HepG2 (cell line): ENCODE data around the gene S100A8. TPM values are rescaled to one million over a fixed set of nuclear protein-coding genes. Genes with fewer than 3 reads are reported as not detected.

Experiments
- ATAC-seq: fragments of 200-7000 bp; cut with Tn5 transposase; 3 replicates; pipeline ENCODE4 v1.9.1; 2020; ENCODE audit warnings: mild to moderate bottlenecking, moderate library complexity
- BruUV-seq: library from RNA; stranded (reverse); fragments of 400-500 nt; replicated peaks from 2 replicates; lab custom pipeline; 2021; lab: Mats Ljungman, UMichigan
- CTCF ChIA-PET: fragments of 300-600 bp; formaldehyde crosslinking; extraction: SDS; loops from one replicate; lab custom pipeline; 2021; ENCODE audit warnings: low total read pairs, inconsistent platforms, low intra/inter-chr PET ratio; lab: Yijun Ruan, JAX
- POLR2A ChIA-PET: fragments of 350-600 bp; sonication (Branson Sonifier 250); formaldehyde crosslinking; loops from one replicate; lab custom pipeline; 2020; ENCODE audit warnings: antibody characterized with exemption, inconsistent platforms; lab: Yijun Ruan, JAX
- DNase-seq: peaks from one replicate; pipeline ENCODE4 v3.0.0-alpha.2; 2015; ENCODE audit warnings: low spot score
- FAIRE-seq: peaks from 3 replicates; lab custom pipeline; 2011; peaks lifted over from hg19 to GRCh38; lab: Jason Lieb, UNC
- H2AFZ ChIP-seq: one replicate; pipeline ENCODE4 v1.6.1; 2011; ENCODE audit warnings: low read length, inconsistent platforms
- H3K27ac ChIP-seq: fragments of 300-600 bp; 3 replicates; pipeline ENCODE4 v1.8.0; 2011; ENCODE audit warnings: mixed run types, mild to moderate bottlenecking, mixed read lengths, low read length, inconsistent platforms; ENCODE audit not compliant: insufficient read depth; ENCODE audit errors: extremely low read length
- H3K27me3 ChIP-seq, 2 experiments: fragments of 200-600 bp in 1 of 2; 2 replicates in 1 of 2; 3 replicates in 1 of 2; pipeline versions ENCODE4 v1.6.0 to v1.8.0; 2011; ENCODE audit warnings: low read length in 2 of 2, mild to moderate bottlenecking in 2 of 2, moderate library complexity in 2 of 2, inconsistent platforms in 1 of 2; ENCODE audit not compliant: insufficient read depth in 2 of 2, control insufficient read depth in 1 of 2
- H3K36me3 ChIP-seq, 2 experiments: fragments of 200-600 bp in 1 of 2; replicated peaks in 1 of 2; 2 replicates in 1 of 2; 3 replicates in 1 of 2; pipeline versions ENCODE4 v1.5.1 to v1.8.0; 2011; ENCODE audit warnings: low read length in 2 of 2, inconsistent platforms in 1 of 2; ENCODE audit not compliant: insufficient read depth in 2 of 2, control insufficient read depth in 1 of 2
- H3K4me1 ChIP-seq: 2 replicates; pipeline ENCODE4 v1.5.1; 2012; ENCODE audit warnings: low read length, inconsistent platforms; ENCODE audit not compliant: insufficient read depth
- H3K4me2 ChIP-seq: 2 replicates; pipeline ENCODE4 v1.6.0; 2011; ENCODE audit warnings: low read depth, low read length, inconsistent platforms
- H3K4me3 ChIP-seq, 3 experiments: fragments of 200-600 bp in 1 of 3; sonication (generic), shearing (Covaris generic) in 1 of 3; replicated peaks in 1 of 3; 2 replicates each; pipeline ENCODE4 v1.5.1; 2011 to 2016; ENCODE audit warnings: low read length in 3 of 3, inconsistent platforms in 2 of 3, low read depth in 2 of 3, mild to moderate bottlenecking in 2 of 3, control low read depth in 1 of 3, mixed read lengths in 1 of 3; ENCODE audit not compliant: insufficient read depth in 1 of 3
- H3K79me2 ChIP-seq: one replicate; pipeline ENCODE4 v1.6.1; 2011; ENCODE audit warnings: low read length, inconsistent platforms; ENCODE audit not compliant: insufficient read depth
- H3K9ac ChIP-seq: 2 replicates; pipeline ENCODE4 v1.6.0; 2011; ENCODE audit warnings: mild to moderate bottlenecking, low read depth, low read length, inconsistent platforms; ENCODE audit not compliant: insufficient read depth
- H3K9me3 ChIP-seq: 2 replicates; pipeline ENCODE4 v1.5.1; 2012; ENCODE audit warnings: mild to moderate bottlenecking, low read length
- H4K20me1 ChIP-seq: 2 replicates; pipeline ENCODE4 v1.6.0; 2011; ENCODE audit warnings: inconsistent platforms, mild to moderate bottlenecking, low read length, moderate library complexity; ENCODE audit not compliant: insufficient read depth
- CBFB ChIP-seq: sonication (generic); formaldehyde crosslinking; IDR thresholded peaks from 2 replicates; pipeline ENCODE4 v1.4.0; 2020; ENCODE audit warnings: missing genetic modification reagents
- ETV5 ChIP-seq: IDR thresholded peaks from 2 replicates; pipeline ENCODE4 v1.6.1; 2018; ENCODE audit warnings: missing biosample characterization, missing genetic modification reagents, inconsistent platforms, borderline replicate concordance
- NFKB2 ChIP-seq: sonication (generic); formaldehyde crosslinking; IDR thresholded peaks from 2 replicates; pipeline ENCODE4 v1.4.0; 2020; ENCODE audit warnings: missing genetic modification reagents, borderline replicate concordance
- NFYC ChIP-seq: IDR thresholded peaks from 2 replicates; pipeline ENCODE4 v1.6.1; 2016; ENCODE audit warnings: missing genetic modification reagents, missing compliant biosample characterization
- NRL ChIP-seq: sonication (generic); formaldehyde crosslinking; IDR thresholded peaks from 2 replicates; pipeline ENCODE4 v1.5.0; 2020; ENCODE audit warnings: missing genetic modification reagents, mild to moderate bottlenecking, moderate library complexity, borderline replicate concordance
- RBFOX2 ChIP-seq: fragments of 200-400 bp; formaldehyde crosslinking; IDR thresholded peaks from 2 replicates; pipeline ENCODE4 v1.6.1; 2017; ENCODE audit warnings: low read depth, mild to moderate bottlenecking, low read length
- REPIN1 ChIP-seq: sonication (generic); formaldehyde crosslinking; IDR thresholded peaks from 2 replicates; pipeline ENCODE4 v1.8.0; 2022; ENCODE audit warnings: missing genetic modification reagents, low read depth, mild to moderate bottlenecking, borderline replicate concordance
- SALL1 ChIP-seq: sonication (generic); formaldehyde crosslinking; IDR thresholded peaks from 2 replicates; pipeline ENCODE4 v1.8.0; 2022; ENCODE audit warnings: mild to moderate bottlenecking, missing genetic modification reagents
- SOX13 ChIP-seq, 3 experiments: fragments of 450-650 bp in 1 of 3; sonication (generic) in 1 of 3; formaldehyde crosslinking in 1 of 3; IDR thresholded peaks in 2 of 3; conservative IDR thresholded peaks in 1 of 3; 2 replicates each; pipeline versions ENCODE4 v1.5.0 to v1.6.1; 2016 to 2020; ENCODE audit warnings: antibody characterized with exemption in 1 of 3, mild to moderate bottlenecking in 1 of 3, missing compliant biosample characterization in 1 of 3, missing genetic modification reagents in 1 of 3, moderate library complexity in 1 of 3
- TCF7 ChIP-seq: sonication (generic); IDR thresholded peaks from 2 replicates; pipeline ENCODE4 v1.6.1; 2016; ENCODE audit warnings: antibody characterized with exemption, low read depth
- XRCC5 ChIP-seq: fragments of 200-400 bp; formaldehyde crosslinking; optimal IDR thresholded peaks from 2 replicates; pipeline ENCODE3; 2017; ENCODE audit warnings: mild to moderate bottlenecking, low read length
- YEATS2 ChIP-seq: sonication (generic); formaldehyde crosslinking; IDR thresholded peaks from 2 replicates; pipeline ENCODE4 v1.4.0; 2020; ENCODE audit warnings: missing genetic modification reagents, borderline replicate concordance
- ZFP62 ChIP-seq: sonication (generic); formaldehyde crosslinking; IDR thresholded peaks from 2 replicates; pipeline ENCODE4 v1.4.0; 2020; ENCODE audit warnings: missing genetic modification reagents
- ZNF232 ChIP-seq: sonication (generic); formaldehyde crosslinking; IDR thresholded peaks from 2 replicates; pipeline ENCODE4 v1.4.0; 2020; ENCODE audit warnings: missing genetic modification reagents, borderline replicate concordance
- ZNF496 ChIP-seq: sonication (generic); formaldehyde crosslinking; IDR thresholded peaks from 2 replicates; pipeline ENCODE4 v1.8.1; 2023; ENCODE audit warnings: mild to moderate bottlenecking, moderate library complexity, missing genetic modification reagents; ENCODE audit not compliant: insufficient replicate concordance
- ZNF720 ChIP-seq: sonication (generic); formaldehyde crosslinking; IDR thresholded peaks from 2 replicates; pipeline ENCODE4 v1.4.0; 2020; ENCODE audit warnings: missing genetic modification reagents
- ZNF747 ChIP-seq: sonication (generic); formaldehyde crosslinking; IDR thresholded peaks from 2 replicates; pipeline ENCODE4 v1.8.1; 2023; ENCODE audit warnings: missing genetic modification reagents, mild to moderate bottlenecking, borderline replicate concordance
- ZNF75D ChIP-seq: sonication (generic); formaldehyde crosslinking; IDR thresholded peaks from 2 replicates; pipeline ENCODE4 v1.8.1; 2023; ENCODE audit warnings: missing genetic modification reagents, mild to moderate bottlenecking, borderline replicate concordance
- ZNF773 ChIP-seq: sonication (generic); formaldehyde crosslinking; IDR thresholded peaks from 2 replicates; pipeline ENCODE4 v1.4.0; 2020; ENCODE audit warnings: missing genetic modification reagents, borderline replicate concordance
- ZNF775 ChIP-seq: sonication (generic); formaldehyde crosslinking; IDR thresholded peaks from 2 replicates; pipeline ENCODE4 v1.4.0; 2020; ENCODE audit warnings: missing genetic modification reagents, mild to moderate bottlenecking, moderate library complexity, borderline replicate concordance
- ZNF839 ChIP-seq: sonication (generic); formaldehyde crosslinking; IDR thresholded peaks from 2 replicates; pipeline ENCODE4 v1.4.0; 2020; ENCODE audit warnings: missing genetic modification reagents, mild to moderate bottlenecking, borderline replicate concordance
- WGBS: methylation state at CpG from one replicate; pipeline ENCODE4 v1.1.6; 2017; ENCODE audit warnings: low lambda C conversion rate; 5-methylcytosine and 5-hydroxymethylcytosine counted together
- in situ Hi-C: cut with HindIII; loops from 2 replicates; pipeline ENCODE4 v1.10.0; 2017; ENCODE audit warnings: low pct_unique_long_range_greater_than_20kb; ENCODE audit not compliant: extremely low pct_ligation_motif_present
- intact Hi-C: fragments of 100-400 bp; cut with micrococcal nuclease; formaldehyde crosslinking; loops from one replicate; pipeline ENCODE4 v1.10.0; 2022; ENCODE audit not compliant: unreplicated experiment
- polyA plus RNA-seq, 8 experiments: library from polyadenylated mRNA; depleted of rRNA in 3 of 8; stranded (reverse) in 7 of 8; unstranded in 1 of 8; fragments of >200 nt; fragmentation: Illumina TruSeq in 4 of 8; extraction: Trizol in 4 of 8; gene quantifications; 2 replicates each; pipeline versions ENCODE4 v1.2.1 to v1.2.3, GENCODE V29; 2011 to 2016; ENCODE audit warnings: low read depth in 4 of 8, missing spikeins in 1 of 8, mixed read lengths in 1 of 8; ENCODE audit not compliant: insufficient read depth in 1 of 8
- total RNA-seq, 5 experiments: library from RNA; depleted of rRNA; stranded (reverse); fragments of >200 nt; fragmentation: Illumina TruSeq; extraction: Trizol; gene quantifications; 2 replicates each; pipeline ENCODE4 v1.2.3, GENCODE V29; 2016; ENCODE audit warnings: low read depth in 1 of 5
- TF ChIP-seq, protein P1 (sequence below): sonication (generic); formaldehyde crosslinking; IDR thresholded peaks from 2 replicates; pipeline ENCODE4 v1.4.0; 2020; ENCODE audit warnings: missing genetic modification reagents, borderline replicate concordance
- TF ChIP-seq, protein P2 (sequence below): sonication (generic); formaldehyde crosslinking; IDR thresholded peaks from 2 replicates; pipeline ENCODE4 v1.4.0; 2020; ENCODE audit warnings: missing genetic modification reagents

The S100A8 gene
- total and polyA plus RNA-seq, 2 of the 13 experiments (the other 11 are each of a cell fraction or from before 2014, with no cell fraction given), result not detected

DNA sequence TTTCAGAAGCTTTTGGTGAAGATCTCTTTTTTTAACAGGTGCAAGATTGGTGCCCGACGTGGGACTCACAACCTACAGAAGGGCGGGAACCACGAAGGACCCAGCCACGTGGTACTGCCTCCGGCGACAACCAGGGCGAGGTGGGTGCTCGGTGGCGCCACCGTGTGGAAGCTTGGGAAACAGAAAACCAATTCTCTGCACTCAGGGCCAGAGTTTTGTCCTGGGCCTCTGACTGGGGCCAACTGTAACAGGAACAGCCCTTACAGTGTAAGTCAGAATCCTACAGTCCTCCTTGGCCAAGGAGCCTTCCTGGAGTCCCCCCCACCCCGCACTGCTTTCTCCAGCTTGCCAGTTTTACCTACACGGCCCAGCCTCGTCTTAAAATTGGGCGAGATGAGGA is 13.9 kb upstream of the S100A8 start:
- Histone ChIP-seq H3K9me3 (no peaks in the 10 kb centered on the region), H3K4me3 (no peak overlapping the region), H3K4me1 (no peaks in the 10 kb centered on the region), H3K27ac (no peak overlapping the region), H3K79me2 (no peaks in the 10 kb centered on the region), H3K9ac (no peak overlapping the region), H3K36me3 (no peaks in the 10 kb centered on the region), H4K20me1 (no peaks in the 10 kb centered on the region), H3K4me2 (no peak overlapping the region), H2AFZ (no peak overlapping the region), H3K27me3 (peaks cover 1 to 28% of the 10 kb centered on the region in 2 experiments; a peak in 3 of 5 replicates)
- CTCF ChIA-PET, result no interaction called here
- POLR2A ChIA-PET, result no interaction called here
- FAIRE-seq (no peak), ATAC-seq (peak; percentile 51; the same call in 2 of the 3 replicates), DNase-seq (peak; percentile 11)
- in situ Hi-C loops, result no loop called here
- intact Hi-C loops, result no loop called here
- 2% methylated on average over 15 of the region's 15 CpGs for WGBS
- no TSS peak for BruUV-seq
- TF ChIP-seq ZNF232 (no peak), CBFB (CRISPR knock-in tag) (no peak), REPIN1 (CRISPR knock-in tag) (no peak), YEATS2 (CRISPR knock-in tag) (no peak), TCF7 (no peak), NFKB2 (peak; percentile 35; the same call in 1 of the 2 replicates), NRL (CRISPR knock-in tag) (no peak), ZNF775 (CRISPR knock-in tag) (no peak), ZNF75D (no peak), ZNF747 (CRISPR knock-in tag) (no peak), RBFOX2 (no peak), ZNF839 (no peak), ZFP62 (CRISPR knock-in tag) (no peak), ZNF773 (CRISPR knock-in tag) (no peak), ETV5 (CRISPR knock-in tag) (no peak), NFYC (no peak), SOX13 (IDR thresholded peaks at IDR 0.05) (no peak), SOX13 (CRISPR knock-in tag; conservative IDR thresholded peaks at IDR 0.05 in 1 of 2, IDR thresholded peaks at IDR 0.05 in 1 of 2) (no peak), XRCC5 (no peak), ZNF496 (CRISPR knock-in tag) (no peak), SALL1 (CRISPR knock-in tag) (0 out of 2 replicates have a peak, but pooled peaks have one; percentile 24), ZNF720 (CRISPR knock-in tag) (no peak)
- TF ChIP-seq, protein P1, sequence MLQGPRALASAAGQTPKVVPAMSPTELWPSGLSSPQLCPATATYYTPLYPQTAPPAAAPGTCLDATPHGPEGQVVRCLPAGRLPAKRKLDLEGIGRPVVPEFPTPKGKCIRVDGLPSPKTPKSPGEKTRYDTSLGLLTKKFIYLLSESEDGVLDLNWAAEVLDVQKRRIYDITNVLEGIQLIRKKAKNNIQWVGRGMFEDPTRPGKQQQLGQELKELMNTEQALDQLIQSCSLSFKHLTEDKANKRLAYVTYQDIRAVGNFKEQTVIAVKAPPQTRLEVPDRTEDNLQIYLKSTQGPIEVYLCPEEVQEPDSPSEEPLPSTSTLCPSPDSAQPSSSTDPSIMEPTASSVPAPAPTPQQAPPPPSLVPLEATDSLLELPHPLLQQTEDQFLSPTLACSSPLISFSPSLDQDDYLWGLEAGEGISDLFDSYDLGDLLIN (CRISPR knock-in tag), result no peak
- TF ChIP-seq, protein P2, sequence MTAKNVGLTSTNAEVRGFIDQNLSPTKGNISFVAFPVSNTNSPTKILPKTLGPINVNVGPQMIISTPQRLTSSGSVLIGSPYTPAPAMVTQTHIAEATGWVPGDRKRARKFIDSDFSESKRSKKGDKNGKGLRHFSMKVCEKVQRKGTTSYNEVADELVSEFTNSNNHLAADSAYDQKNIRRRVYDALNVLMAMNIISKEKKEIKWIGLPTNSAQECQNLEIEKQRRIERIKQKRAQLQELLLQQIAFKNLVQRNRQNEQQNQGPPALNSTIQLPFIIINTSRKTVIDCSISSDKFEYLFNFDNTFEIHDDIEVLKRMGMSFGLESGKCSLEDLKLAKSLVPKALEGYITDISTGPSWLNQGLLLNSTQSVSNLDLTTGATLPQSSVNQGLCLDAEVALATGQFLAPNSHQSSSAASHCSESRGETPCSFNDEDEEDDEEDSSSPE (CRISPR knock-in tag), result peak; percentile 93
